IPS-20b (cell line): ENCODE measurements around the gene KLF13.

Experiments
- H3K27ac ChIP-seq: one replicate; pipeline ENCODE4 v1.5.1; 2013; ENCODE audit warnings: low read length
- H3K27me3 ChIP-seq: 2 replicates; pipeline ENCODE4 v1.6.1; 2013; ENCODE audit warnings: mild to moderate bottlenecking, low read length, inconsistent platforms; ENCODE audit not compliant: insufficient read depth
- H3K36me3 ChIP-seq: 2 replicates; pipeline ENCODE4 v1.6.1; 2013; ENCODE audit warnings: low read depth, mild to moderate bottlenecking, inconsistent platforms, low read length, moderate library complexity; ENCODE audit not compliant: insufficient read depth
- H3K4me1 ChIP-seq: 2 replicates; pipeline ENCODE4 v1.6.1; 2013; ENCODE audit warnings: mild to moderate bottlenecking, control low read depth, inconsistent platforms, low read length, moderate library complexity; ENCODE audit not compliant: insufficient read depth
- H3K4me3 ChIP-seq: 2 replicates; pipeline ENCODE4 v1.5.1; 2013; ENCODE audit warnings: mild to moderate bottlenecking, low read length, inconsistent platforms
- H3K9ac ChIP-seq: 2 replicates; pipeline ENCODE4 v1.6.1; 2013; ENCODE audit warnings: low read depth, mild to moderate bottlenecking, inconsistent platforms, low read length, moderate library complexity
- H3K9me3 ChIP-seq: 2 replicates; pipeline ENCODE4 v1.6.1; 2013; ENCODE audit warnings: mild to moderate bottlenecking, low read depth, low read length, inconsistent platforms; ENCODE audit not compliant: insufficient read depth

KLF13 gene

DNA sequence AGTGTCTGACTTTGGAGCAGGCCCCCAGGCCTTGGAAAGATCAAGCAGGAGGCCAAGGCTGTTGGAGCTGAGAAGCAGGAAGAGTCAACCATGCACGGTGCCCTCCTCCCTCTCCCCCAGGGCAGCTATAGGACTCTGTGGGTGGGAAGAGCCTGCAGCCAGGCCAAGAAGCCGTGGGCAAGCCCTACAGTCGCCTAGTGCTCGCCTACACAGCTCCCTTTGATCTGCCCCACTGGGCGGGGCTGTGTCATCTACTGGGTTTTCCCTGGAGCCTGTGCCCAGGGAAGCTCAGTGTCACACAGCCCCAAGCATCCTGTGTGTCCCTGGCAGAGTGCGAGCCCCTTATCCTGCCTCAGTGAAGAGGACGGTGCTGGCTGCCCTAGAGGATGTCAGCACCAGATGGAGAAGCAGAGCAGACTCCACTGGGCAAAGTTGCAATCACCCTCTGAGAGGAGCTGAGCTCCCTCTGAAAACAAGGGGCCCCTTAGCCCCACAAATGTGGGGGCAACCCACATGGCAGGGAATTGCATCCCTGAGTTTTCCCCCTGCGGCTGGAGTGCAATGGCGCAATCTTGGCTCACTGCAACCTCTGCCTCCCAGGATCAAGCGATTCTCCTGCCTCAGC, 72.2 kb downstream of the KLF13 start:
- H3K4me1 ChIP-seq = peaks cover 11% of the 10 kb centered on the region
- no peak overlapping the region for H3K9ac ChIP-seq

GRCh38 chr15:31399544-31400171, 73.0 kb downstream of the KLF13 start:
- no peak overlapping the region for H3K9ac ChIP-seq
- H3K4me1 ChIP-seq = peaks cover 11% of the 10 kb centered on the region
- H3K27ac ChIP-seq = no peak overlapping the region
- no peak overlapping the region for H3K4me3 ChIP-seq
- H3K9me3 ChIP-seq = no peaks in the 10 kb centered on the region
- peaks cover 2% of the 10 kb centered on the region; the same call in 1 of the 2 replicates for H3K27me3 ChIP-seq
- no peaks in the 10 kb centered on the region for H3K36me3 ChIP-seq

More for the DNA sequence above, 72.2 kb downstream of the KLF13 start:
- Histone ChIP-seq H3K9me3 (no peaks in the 10 kb centered on the region), H3K36me3 (no peaks in the 10 kb centered on the region), H3K27ac (no peak overlapping the region), H3K4me3 (no peak overlapping the region), H3K27me3 (peaks cover 11% of the 10 kb centered on the region)

DNA sequence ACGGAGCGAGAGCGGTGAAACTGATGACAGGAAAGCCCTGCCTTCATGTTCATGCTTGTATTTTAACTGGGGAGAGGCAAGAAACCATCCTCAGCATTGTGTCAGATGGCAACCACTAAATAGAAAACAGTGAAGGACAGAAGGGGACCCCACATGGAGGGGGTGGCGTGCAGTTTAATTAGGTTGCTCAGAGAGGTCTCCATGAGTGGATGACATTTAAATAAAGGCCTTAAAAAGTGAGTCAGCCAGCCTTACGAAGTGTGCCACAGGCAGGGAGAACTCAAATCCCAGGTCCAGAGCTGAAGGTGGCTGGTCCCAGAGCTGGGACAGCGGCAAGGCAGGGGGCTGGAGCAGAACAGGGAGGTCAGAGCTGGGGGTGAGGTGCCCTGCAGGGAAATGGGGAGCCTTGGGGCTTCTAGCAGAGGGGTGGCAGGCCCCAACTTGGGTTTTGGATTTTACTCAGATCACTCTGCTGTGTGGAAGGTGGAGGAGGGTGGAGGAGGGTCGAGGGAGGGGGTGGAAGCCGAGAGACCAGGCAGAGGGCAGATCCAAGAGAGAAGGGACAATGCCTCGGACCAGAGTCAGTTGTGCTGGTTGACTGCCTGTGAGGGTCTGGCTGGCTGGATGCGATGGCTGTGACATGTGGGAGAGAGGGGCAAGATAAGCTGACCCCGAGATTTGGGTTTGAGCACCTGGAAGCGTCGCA, 73.7 kb downstream of the KLF13 start:
- no peak overlapping the region for H3K9ac ChIP-seq
- no peaks in the 10 kb centered on the region for H3K27me3 ChIP-seq
- H3K27ac ChIP-seq = no peak overlapping the region
- H3K4me3 ChIP-seq = no peak overlapping the region
- H3K36me3 ChIP-seq = no peaks in the 10 kb centered on the region
- peaks cover 11% of the 10 kb centered on the region for H3K4me1 ChIP-seq
- H3K9me3 ChIP-seq = no peaks in the 10 kb centered on the region

DNA sequence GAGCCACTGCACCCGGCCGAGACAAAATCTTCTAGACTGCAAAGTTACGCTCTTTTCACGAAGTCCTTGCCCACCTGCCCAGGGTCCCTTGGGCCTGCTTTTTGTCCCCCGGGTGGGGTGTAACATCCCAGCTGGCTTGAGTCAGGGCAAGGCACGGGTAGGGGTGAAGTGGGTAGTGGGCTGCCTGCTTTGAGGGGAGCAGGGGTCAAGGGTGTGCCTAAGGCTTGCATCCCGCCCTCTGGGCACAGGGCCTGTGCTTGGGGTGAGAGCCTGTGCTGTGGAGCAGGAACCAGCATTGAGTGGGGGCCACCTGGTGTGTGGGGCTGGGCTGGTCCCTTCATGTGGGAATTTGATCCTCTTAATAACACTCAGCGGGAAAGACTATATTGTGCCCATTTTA, 74.6 kb downstream of the KLF13 start:
- Histone ChIP-seq H3K9ac (no peak overlapping the region), H3K4me3 (no peak overlapping the region), H3K36me3 (no peaks in the 10 kb centered on the region), H3K27me3 (no peaks in the 10 kb centered on the region), H3K4me1 (peaks cover 11% of the 10 kb centered on the region), H3K9me3 (no peaks in the 10 kb centered on the region), H3K27ac (no peak overlapping the region)

DNA sequence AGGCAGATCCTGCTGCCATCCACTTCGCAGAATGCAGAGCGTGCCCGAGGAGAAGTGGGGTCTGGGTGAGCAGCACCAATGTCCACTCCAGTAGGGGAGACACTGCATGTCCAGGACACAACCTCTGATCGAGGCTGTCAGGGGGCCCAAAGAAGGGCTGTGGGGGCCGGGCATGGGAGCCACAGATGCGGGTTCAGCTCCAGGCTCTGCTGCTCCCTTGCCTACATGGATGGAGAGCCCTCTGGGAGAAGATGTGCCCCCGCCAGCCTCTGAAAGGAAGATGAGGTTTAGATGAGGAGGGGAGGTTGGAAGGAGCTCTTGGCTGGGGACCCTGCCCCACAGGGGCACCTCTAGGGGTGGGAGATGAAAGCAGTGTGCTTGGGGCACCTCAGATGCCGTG, 75.4 kb downstream of the KLF13 start:
- Histone ChIP-seq H3K27me3 (no peaks in the 10 kb centered on the region), H3K4me3 (no peak overlapping the region), H3K36me3 (no peaks in the 10 kb centered on the region), H3K9me3 (no peaks in the 10 kb centered on the region), H3K4me1 (peaks cover 11% of the 10 kb centered on the region), H3K9ac (no peak overlapping the region), H3K27ac (no peak overlapping the region)

- H3K9me3 ChIP-seq = no peaks in the 10 kb centered on the region
- H3K4me3 ChIP-seq = no peak overlapping the region
- no peak overlapping the region for H3K9ac ChIP-seq
- peaks cover 8% of the 10 kb centered on the region for H3K4me1 ChIP-seq
- H3K27me3 ChIP-seq = no peaks in the 10 kb centered on the region
- no peak overlapping the region for H3K27ac ChIP-seq
- H3K36me3 ChIP-seq = no peaks in the 10 kb centered on the region
Observed at GRCh38 chr15:31402511-31403056, 75.9 kb downstream of the KLF13 start.

- Histone ChIP-seq H3K36me3 (no peaks in the 10 kb centered on the region), H3K27me3 (no peaks in the 10 kb centered on the region), H3K9ac (no peak overlapping the region), H3K27ac (no peak overlapping the region), H3K4me3 (no peak overlapping the region), H3K9me3 (no peaks in the 10 kb centered on the region), H3K4me1 (peaks cover 3% of the 10 kb centered on the region; the same call in 1 of the 2 replicates)
Observed at GRCh38 chr15:31403096-31403495, 76.5 kb downstream of the KLF13 start.

GRCh38 chr15:31403606-31404005, 77.0 kb downstream of the KLF13 start:
- Histone ChIP-seq H3K27ac (no peak overlapping the region), H3K9ac (no peak overlapping the region), H3K4me3 (no peak overlapping the region), H3K4me1 (no peaks in the 10 kb centered on the region), H3K27me3 (no peaks in the 10 kb centered on the region), H3K36me3 (no peaks in the 10 kb centered on the region), H3K9me3 (no peaks in the 10 kb centered on the region)

DNA sequence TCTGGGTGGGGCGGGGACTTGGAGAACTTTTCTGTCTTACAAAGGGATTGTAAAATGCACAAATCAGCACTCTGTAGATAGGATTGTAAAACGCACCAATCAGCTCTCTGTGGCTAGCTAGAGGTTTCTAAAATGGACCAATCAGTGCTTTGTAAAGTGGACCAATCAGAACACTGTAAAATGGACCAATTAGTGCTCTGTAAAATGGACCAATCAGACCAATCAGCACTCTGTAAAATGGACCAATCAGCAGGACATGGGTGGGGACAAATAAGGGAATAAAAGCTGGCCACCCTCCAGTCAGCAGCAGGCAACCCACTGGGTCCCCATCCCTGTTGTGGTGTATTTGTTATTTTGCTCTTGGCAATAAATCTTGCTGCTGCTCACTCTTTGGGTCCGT, 77.7 kb downstream of the KLF13 start:
- no peak overlapping the region for H3K27ac ChIP-seq
- H3K4me1 ChIP-seq = no peaks in the 10 kb centered on the region

DNA sequence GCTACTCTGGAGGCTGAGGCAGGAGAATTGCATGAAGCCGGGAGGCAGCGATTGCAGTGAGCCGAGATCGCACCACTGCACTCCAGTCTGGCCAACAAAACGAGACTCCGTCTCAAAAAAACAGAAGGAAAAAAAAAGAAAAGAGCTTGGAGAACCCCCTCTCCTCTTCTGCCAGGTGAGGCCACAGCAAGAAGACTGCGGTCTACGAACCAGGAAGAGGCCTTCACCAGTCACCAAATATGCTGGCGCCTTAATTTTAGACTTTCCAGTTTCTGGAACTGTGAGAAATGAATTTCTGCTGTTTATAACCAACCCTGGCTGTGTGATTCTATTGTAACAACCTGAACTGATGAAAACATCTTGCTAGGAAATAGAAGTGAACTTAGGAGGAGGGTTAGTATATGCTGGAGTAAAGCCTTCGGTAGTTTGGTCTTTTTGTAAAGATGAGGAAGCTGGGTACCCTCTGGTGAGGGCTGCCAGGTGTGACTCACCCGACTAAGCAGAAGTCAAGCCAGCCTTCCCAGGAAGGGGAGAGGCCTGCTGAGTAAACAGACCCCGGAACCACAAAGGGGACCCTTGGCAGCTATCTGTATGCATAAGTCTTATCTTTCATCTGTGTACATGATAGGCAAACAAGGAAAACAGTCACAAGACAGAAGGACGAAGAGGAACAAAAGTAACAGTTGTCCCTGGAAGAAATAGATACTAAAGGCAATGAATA, 78.7 kb downstream of the KLF13 start:
- Histone ChIP-seq H3K4me1 (no peaks in the 10 kb centered on the region), H3K27ac (no peak overlapping the region), H3K4me3 (no peak overlapping the region), H3K27me3 (no peaks in the 10 kb centered on the region), H3K9ac (no peak overlapping the region), H3K9me3 (no peaks in the 10 kb centered on the region), H3K36me3 (no peaks in the 10 kb centered on the region)

More for the DNA sequence above, 77.7 kb downstream of the KLF13 start:
- H3K9ac ChIP-seq = no peak overlapping the region
- no peaks in the 10 kb centered on the region for H3K27me3 ChIP-seq
- H3K4me3 ChIP-seq = no peak overlapping the region
- no peaks in the 10 kb centered on the region for H3K36me3 ChIP-seq
- H3K9me3 ChIP-seq = no peaks in the 10 kb centered on the region

GRCh38 chr15:31407376-31407775, 80.7 kb downstream of the KLF13 start:
- Histone ChIP-seq H3K27me3 (no peaks in the 10 kb centered on the region), H3K9me3 (no peaks in the 10 kb centered on the region), H3K9ac (no peak overlapping the region), H3K4me3 (no peak overlapping the region), H3K27ac (no peak overlapping the region), H3K4me1 (no peaks in the 10 kb centered on the region), H3K36me3 (no peaks in the 10 kb centered on the region)
